CD14-positive monocyte (primary cell): ENCODE data around the gene KDF1. TPM values are rescaled to one million over a fixed set of nuclear protein-coding genes. Genes with fewer than 3 reads are reported as not detected.

Experiments used
- DNase-seq, 3 donors: peaks; one replicate each; pipeline ENCODE4 v3.0.0-alpha.2; 2011 to 2022
- H2AFZ ChIP-seq: 2 replicates; pipeline ENCODE4 v1.6.0; 2012; ENCODE audit warnings: mild to moderate bottlenecking, low read depth, low read length, inconsistent platforms; ENCODE audit not compliant: insufficient read depth, poor library complexity, severe bottlenecking
- H3K27ac ChIP-seq, 2 donors: 1 replicate in 1 of 2; 2 replicates in 1 of 2; pipeline ENCODE4 v1.5.1; 2012 to 2013; ENCODE audit warnings: low read length in 2 of 2, control low read depth in 1 of 2, inconsistent platforms in 1 of 2, low read depth in 1 of 2, mild to moderate bottlenecking in 1 of 2
- H3K27me3 ChIP-seq, 2 donors: one replicate each; pipeline versions ENCODE4 v1.6.0 to v1.6.1; 2011 to 2013; ENCODE audit warnings: low read length in 2 of 2; ENCODE audit not compliant: control insufficient read depth in 2 of 2, insufficient read depth in 2 of 2
- H3K36me3 ChIP-seq, 2 donors: replicated peaks in 1 of 2; 1 replicate in 1 of 2; 2 replicates in 1 of 2; pipeline versions ENCODE4 v1.5.1 to v1.6.1; 2012 to 2013; ENCODE audit warnings: low read length in 2 of 2, control low read depth in 1 of 2, inconsistent platforms in 1 of 2, mild to moderate bottlenecking in 1 of 2; ENCODE audit not compliant: insufficient read depth in 2 of 2, control insufficient read depth in 1 of 2
- H3K4me1 ChIP-seq, 2 donors: 1 replicate in 1 of 2; 2 replicates in 1 of 2; pipeline versions ENCODE4 v1.5.1 to v1.6.1; 2012 to 2013; ENCODE audit warnings: low read length in 2 of 2, control low read depth in 1 of 2, inconsistent platforms in 1 of 2, mild to moderate bottlenecking in 1 of 2, moderate library complexity in 1 of 2; ENCODE audit not compliant: insufficient read depth in 2 of 2, control insufficient read depth in 1 of 2
- H3K4me2 ChIP-seq: replicated peaks from 2 replicates; pipeline ENCODE3; 2012; ENCODE audit warnings: low read length, moderate library complexity, mild to moderate bottlenecking; ENCODE audit not compliant: poor library complexity, severe bottlenecking; ENCODE audit errors: extremely low read depth
- H3K4me3 ChIP-seq, 3 experiments: fragments of 200-600 bp in 1 of 3; sonication (generic) in 1 of 3; replicated peaks in 1 of 3; 1 replicate in 2 of 3; 2 replicates in 1 of 3; pipeline ENCODE4 v1.5.1; 2011 to 2013; ENCODE audit warnings: low read length in 3 of 3, mild to moderate bottlenecking in 3 of 3, control low read depth in 2 of 3, low read depth in 2 of 3, inconsistent platforms in 1 of 3, moderate library complexity in 1 of 3
- H3K79me2 ChIP-seq: 2 replicates; pipeline ENCODE4 v1.6.0; 2012; ENCODE audit warnings: mild to moderate bottlenecking, control low read depth, inconsistent platforms, low read length, moderate library complexity; ENCODE audit not compliant: insufficient read depth
- H3K9ac ChIP-seq: 2 replicates; pipeline ENCODE4 v1.6.0; 2017; ENCODE audit warnings: low read length, mild to moderate bottlenecking; ENCODE audit not compliant: insufficient read depth, poor library complexity, severe bottlenecking
- H3K9me3 ChIP-seq, 2 donors: replicated peaks in 1 of 2; 1 replicate in 1 of 2; 2 replicates in 1 of 2; pipeline versions ENCODE4 v1.5.1 to v1.6.1; 2012 to 2013; ENCODE audit warnings: low read length in 2 of 2, control low read depth in 1 of 2; ENCODE audit not compliant: control insufficient read depth in 1 of 2, insufficient read depth in 1 of 2
- H4K20me1 ChIP-seq: 2 replicates; pipeline ENCODE4 v1.6.0; 2012; ENCODE audit warnings: mild to moderate bottlenecking, low read length, control low read depth, moderate library complexity; ENCODE audit not compliant: insufficient read depth
- H3K27ac Mint-ChIP-seq, 7 donors: one replicate each; pipeline ENCODE4 v1.8.0; 2020; ENCODE audit warnings: mild to moderate bottlenecking in 7 of 7, mixed read lengths in 7 of 7, moderate library complexity in 6 of 7, inconsistent platforms in 2 of 7
- H3K27me3 Mint-ChIP-seq, 3 donors: one replicate each; pipeline ENCODE4 v1.8.0; 2021 to 2022; ENCODE audit warnings: low read depth in 3 of 3, mild to moderate bottlenecking in 3 of 3, mixed read lengths in 3 of 3, moderate library complexity in 3 of 3, inconsistent platforms in 1 of 3
- H3K36me3 Mint-ChIP-seq, 2 donors: one replicate each; pipeline ENCODE4 v1.8.0; 2020; ENCODE audit warnings: mixed read lengths in 2 of 2, inconsistent platforms in 1 of 2, mild to moderate bottlenecking in 1 of 2
- H3K4me1 Mint-ChIP-seq: one replicate; pipeline ENCODE4 v1.8.0; 2020; ENCODE audit warnings: mild to moderate bottlenecking, mixed read lengths
- H3K4me3 Mint-ChIP-seq, 2 donors: one replicate each; pipeline ENCODE4 v1.8.0; 2020; ENCODE audit warnings: mild to moderate bottlenecking in 2 of 2, mixed read lengths in 2 of 2, moderate library complexity in 1 of 2
- H3K9me3 Mint-ChIP-seq, 7 donors: one replicate each; pipeline ENCODE4 v1.8.0; 2020 to 2022; ENCODE audit warnings: mixed read lengths in 7 of 7, mild to moderate bottlenecking in 6 of 7, moderate library complexity in 6 of 7, inconsistent platforms in 2 of 7
- WGBS: methylation state at CpG from one replicate; pipeline ENCODE4 v1.1.5; 2013; ENCODE audit warnings: missing lambda C conversion rate; ENCODE audit not compliant: insufficient coverage; 5-methylcytosine and 5-hydroxymethylcytosine counted together
- intact Hi-C, 2 donors: fragments of 100-400 bp; cut with micrococcal nuclease; formaldehyde crosslinking; loops; one replicate each; pipeline versions ENCODE4 v1.15.0 to v1.15.1; 2023
- polyA plus RNA-seq, 3 donors: library from polyadenylated mRNA; depleted of rRNA in 1 of 3; unstranded in 2 of 3; stranded (reverse) in 1 of 3; fragments of 300-500 nt in 2 of 3; fragments of >200 nt in 1 of 3; fragmentation: Illumina TruSeq in 2 of 3; gene quantifications; 1 replicate in 2 of 3; 2 replicates in 1 of 3; pipeline ENCODE4 v1.2.3, GENCODE V29; 2012 to 2021
- TF ChIP-seq, protein P1 (sequence below): fragments of 200-600 bp; IDR thresholded peaks from one replicate; pipeline ENCODE4 v1.8.0; 2022; ENCODE audit warnings: antibody characterized with exemption, mild to moderate bottlenecking

KDF1 gene
- polyA plus RNA-seq, 3 donors = not detected

- no peak overlapping the region for H3K27ac Mint-ChIP-seq
- Histone ChIP-seq H3K27me3 (peaks cover 4 to 18% of the 10 kb centered on the region in 2 donors), H2AFZ (no peak overlapping the region), H4K20me1 (no peaks in the 10 kb centered on the region), H3K79me2 (no peaks in the 10 kb centered on the region), H3K4me2 (no peak overlapping the region), H3K9me3 (no peaks in the 10 kb centered on the region), H3K9ac (no peak overlapping the region), H3K36me3 (no peaks in the 10 kb centered on the region), H3K4me3 (no peak overlapping the region), H3K27ac (no peak overlapping the region), H3K4me1 (peaks cover 11 to 13% of the 10 kb centered on the region in 2 donors)
- H3K27me3 Mint-ChIP-seq = peaks cover 30 to 43% (median 35%) of the 10 kb centered on the region in 3 donors
- DNase-seq = no peak
- H3K36me3 Mint-ChIP-seq = peaks cover 2 to 6% of the 10 kb centered on the region in 2 donors
- 80% methylated on average over 1 of the region's 2 CpGs for WGBS
- H3K4me3 Mint-ChIP-seq = peak overlapping the region in 1 of 2 donors; percentile 58
- intact Hi-C loops = loop anchor here in 1 of 2 donors (5.0 kb wide), 1 partner anchor 41 kb away; no protein-coding TSS in a partner anchor
- H3K4me1 Mint-ChIP-seq = peaks cover 19% of the 10 kb centered on the region
- peaks cover 0 to 5% (median 1%) of the 10 kb centered on the region in 7 donors for H3K9me3 Mint-ChIP-seq
- TF ChIP-seq, protein P1, sequence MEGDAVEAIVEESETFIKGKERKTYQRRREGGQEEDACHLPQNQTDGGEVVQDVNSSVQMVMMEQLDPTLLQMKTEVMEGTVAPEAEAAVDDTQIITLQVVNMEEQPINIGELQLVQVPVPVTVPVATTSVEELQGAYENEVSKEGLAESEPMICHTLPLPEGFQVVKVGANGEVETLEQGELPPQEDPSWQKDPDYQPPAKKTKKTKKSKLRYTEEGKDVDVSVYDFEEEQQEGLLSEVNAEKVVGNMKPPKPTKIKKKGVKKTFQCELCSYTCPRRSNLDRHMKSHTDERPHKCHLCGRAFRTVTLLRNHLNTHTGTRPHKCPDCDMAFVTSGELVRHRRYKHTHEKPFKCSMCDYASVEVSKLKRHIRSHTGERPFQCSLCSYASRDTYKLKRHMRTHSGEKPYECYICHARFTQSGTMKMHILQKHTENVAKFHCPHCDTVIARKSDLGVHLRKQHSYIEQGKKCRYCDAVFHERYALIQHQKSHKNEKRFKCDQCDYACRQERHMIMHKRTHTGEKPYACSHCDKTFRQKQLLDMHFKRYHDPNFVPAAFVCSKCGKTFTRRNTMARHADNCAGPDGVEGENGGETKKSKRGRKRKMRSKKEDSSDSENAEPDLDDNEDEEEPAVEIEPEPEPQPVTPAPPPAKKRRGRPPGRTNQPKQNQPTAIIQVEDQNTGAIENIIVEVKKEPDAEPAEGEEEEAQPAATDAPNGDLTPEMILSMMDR = no peak
Observed at GRCh38 chr1:26986658-26987057, 26.4 kb upstream of the KDF1 start.

- H3K79me2 ChIP-seq = no peaks in the 10 kb centered on the region
- H3K4me1 ChIP-seq = peaks cover 0 to 3% of the 10 kb centered on the region in 2 donors
- peaks cover 11 to 24% (median 20%) of the 10 kb centered on the region in 3 donors for H3K27me3 Mint-ChIP-seq
- H3K27me3 ChIP-seq = peaks cover 4% of the 10 kb centered on the region in 2 donors
- H3K4me1 Mint-ChIP-seq = peaks cover 2% of the 10 kb centered on the region
- intact Hi-C loops = no loop called here
- TF ChIP-seq, protein P1 = no peak
- 87% methylated on average over 7 of the region's 8 CpGs for whole genome bisulfite sequencing
- H3K27ac Mint-ChIP-seq = no peak overlapping the region
- no peak overlapping the region for H3K4me2 ChIP-seq
- H3K4me3 Mint-ChIP-seq = no peak overlapping the region
- no peak overlapping the region for H3K9ac ChIP-seq
- no peak overlapping the region for H3K4me3 ChIP-seq
- H4K20me1 ChIP-seq = no peaks in the 10 kb centered on the region
- H3K36me3 ChIP-seq = no peaks in the 10 kb centered on the region
- no peak for DNase-seq
- no peaks in the 10 kb centered on the region for H3K9me3 ChIP-seq
- no peaks in the 10 kb centered on the region for H3K36me3 Mint-ChIP-seq
- H3K27ac ChIP-seq = no peak overlapping the region
- H2AFZ ChIP-seq = no peak overlapping the region
- peaks cover 0 to 1% (median 0%) of the 10 kb centered on the region in 7 donors for H3K9me3 Mint-ChIP-seq
Observed at GRCh38 chr1:26984291-26984690, 24.0 kb upstream of the KDF1 start.
